Right atrium auricular region (tissue), 2 donors: ENCODE results near the gene SH3TC2. TPM values are rescaled to one million over a fixed set of nuclear protein-coding genes. Genes with fewer than 3 reads are reported as not detected.

Source experiments
- DNase-seq: peaks from one replicate; pipeline ENCODE4 v3.0.0-alpha.2; 2019; ENCODE audit warnings: low spot score
- H3K27ac ChIP-seq, 2 donors: fragments of 200-600 bp; sonication (generic); 1 replicate in 1 of 2; 2 replicates in 1 of 2; pipeline ENCODE4 v1.5.1; 2016 to 2019
- H3K27me3 ChIP-seq, 2 donors: fragments of 200-600 bp; sonication (generic); one replicate each; pipeline versions ENCODE4 v1.5.1 to v1.6.0; 2017 to 2019
- H3K36me3 ChIP-seq: fragments of 200-600 bp; sonication (generic); one replicate; pipeline ENCODE4 v1.5.1; 2016
- H3K4me1 ChIP-seq, 2 donors: fragments of 200-600 bp; sonication (generic); one replicate each; pipeline versions ENCODE4 v1.5.1 to v1.6.0; 2017 to 2019
- H3K4me3 ChIP-seq, 2 donors: fragments of 200-600 bp; sonication (generic); 1 replicate in 1 of 2; 2 replicates in 1 of 2; pipeline ENCODE4 v1.5.1; 2017 to 2019; ENCODE audit warnings: mild to moderate bottlenecking in 1 of 2, moderate library complexity in 1 of 2
- H3K9me3 ChIP-seq, 2 donors: fragments of 200-600 bp; sonication (generic); one replicate each; pipeline ENCODE4 v1.5.1; 2019
- total RNA-seq, 2 donors: library from RNA; depleted of rRNA; stranded (reverse); fragments of >200 nt; gene quantifications; one replicate each; pipeline ENCODE4 v1.1.0, GENCODE V29; 2016
- TF ChIP-seq, protein P1 (sequence below), 2 donors: fragments of 200-600 bp; sonication (generic); IDR thresholded peaks; one replicate each; pipeline ENCODE4 v1.5.1; 2019; ENCODE audit warnings: antibody characterized with exemption in 2 of 2

The SH3TC2 gene
- total RNA-seq, 2 donors from 2014 or later: 4.7 to 13.1 TPM

DNA sequence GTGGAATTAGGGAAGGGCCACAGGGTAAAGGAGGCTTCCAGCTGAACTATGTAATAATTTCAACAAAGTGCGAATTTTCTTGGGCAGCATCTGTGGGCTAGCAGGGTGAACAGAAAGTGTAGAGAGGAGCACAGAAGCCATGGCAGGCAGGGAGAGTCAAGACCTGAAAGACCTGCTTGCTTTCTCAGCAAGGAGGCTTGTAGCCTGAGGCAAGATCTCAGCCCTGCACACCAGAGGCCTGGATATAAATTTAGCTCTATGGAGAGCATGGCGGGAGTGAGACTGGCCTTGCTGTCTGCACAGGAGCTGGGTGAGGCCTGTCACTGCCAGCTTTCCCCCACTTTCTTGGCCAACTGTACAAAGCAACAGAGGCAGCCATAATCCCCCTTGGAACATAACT is 32.1 kb upstream of the SH3TC2 start:
- Histone ChIP-seq H3K36me3 (no peaks in the 10 kb centered on the region), H3K4me1 (no peaks in the 10 kb centered on the region), H3K4me3 (no peak overlapping the region), H3K27ac (no peak overlapping the region), H3K27me3 (no peaks in the 10 kb centered on the region), H3K9me3 (peaks cover 0 to 41% of the 10 kb centered on the region in 2 donors)
- TF ChIP-seq, protein P1, sequence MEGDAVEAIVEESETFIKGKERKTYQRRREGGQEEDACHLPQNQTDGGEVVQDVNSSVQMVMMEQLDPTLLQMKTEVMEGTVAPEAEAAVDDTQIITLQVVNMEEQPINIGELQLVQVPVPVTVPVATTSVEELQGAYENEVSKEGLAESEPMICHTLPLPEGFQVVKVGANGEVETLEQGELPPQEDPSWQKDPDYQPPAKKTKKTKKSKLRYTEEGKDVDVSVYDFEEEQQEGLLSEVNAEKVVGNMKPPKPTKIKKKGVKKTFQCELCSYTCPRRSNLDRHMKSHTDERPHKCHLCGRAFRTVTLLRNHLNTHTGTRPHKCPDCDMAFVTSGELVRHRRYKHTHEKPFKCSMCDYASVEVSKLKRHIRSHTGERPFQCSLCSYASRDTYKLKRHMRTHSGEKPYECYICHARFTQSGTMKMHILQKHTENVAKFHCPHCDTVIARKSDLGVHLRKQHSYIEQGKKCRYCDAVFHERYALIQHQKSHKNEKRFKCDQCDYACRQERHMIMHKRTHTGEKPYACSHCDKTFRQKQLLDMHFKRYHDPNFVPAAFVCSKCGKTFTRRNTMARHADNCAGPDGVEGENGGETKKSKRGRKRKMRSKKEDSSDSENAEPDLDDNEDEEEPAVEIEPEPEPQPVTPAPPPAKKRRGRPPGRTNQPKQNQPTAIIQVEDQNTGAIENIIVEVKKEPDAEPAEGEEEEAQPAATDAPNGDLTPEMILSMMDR (IDR thresholded peaks at IDR 0.05): no peak
- DNase-seq: no peak

DNA sequence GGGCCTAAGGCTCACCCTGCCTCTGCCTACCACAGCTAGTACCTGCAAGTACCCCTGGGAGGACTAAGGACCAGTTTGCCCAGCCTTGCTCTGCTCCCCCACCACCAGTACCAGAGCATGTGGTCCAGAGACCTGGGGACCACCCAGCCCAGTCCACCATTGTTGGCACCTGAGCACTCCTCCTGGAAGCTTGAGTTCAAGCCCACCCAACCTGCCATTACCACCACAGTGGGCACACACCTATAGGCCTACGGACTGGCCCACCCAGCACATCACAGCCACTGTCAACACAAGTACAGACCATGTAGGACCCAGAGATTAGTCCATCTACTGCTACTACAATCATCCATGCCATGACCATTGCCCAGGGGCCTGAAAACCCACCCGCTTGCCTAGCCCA is 30.8 kb upstream of the SH3TC2 start:
- no peak overlapping the region for H3K4me3 ChIP-seq
- DNase-seq: no peak
- H3K9me3 ChIP-seq: peaks cover 0 to 27% of the 10 kb centered on the region in 2 donors
- no peaks in the 10 kb centered on the region for H3K4me1 ChIP-seq
- no peak overlapping the region for H3K27ac ChIP-seq
- TF ChIP-seq, protein P1 (IDR thresholded peaks at IDR 0.05): no peak
- H3K27me3 ChIP-seq: no peaks in the 10 kb centered on the region
- no peaks in the 10 kb centered on the region for H3K36me3 ChIP-seq

DNA sequence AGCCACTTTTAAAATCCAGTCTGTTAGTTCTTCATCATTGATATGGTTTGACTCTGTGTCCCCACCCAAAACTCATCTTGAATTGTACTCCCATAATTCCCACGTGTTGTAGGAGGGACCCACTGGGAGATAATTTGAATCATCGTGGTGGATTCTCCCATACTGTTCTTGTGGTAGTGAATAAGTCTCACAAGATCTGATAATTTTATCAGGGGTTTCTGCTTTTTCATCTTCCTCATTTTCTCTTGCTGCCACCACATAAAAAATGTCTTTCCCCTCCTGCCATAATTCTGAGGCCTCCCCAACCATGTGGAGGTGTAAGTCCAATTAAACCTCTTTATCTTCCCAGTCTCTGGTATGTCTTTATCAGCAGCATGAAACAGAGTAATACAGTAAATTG is 26.9 kb upstream of the SH3TC2 start:
- Histone ChIP-seq H3K4me3 (no peak overlapping the region), H3K36me3 (no peaks in the 10 kb centered on the region), H3K27ac (no peak overlapping the region), H3K9me3 (no peaks in the 10 kb centered on the region), H3K27me3 (no peaks in the 10 kb centered on the region), H3K4me1 (no peaks in the 10 kb centered on the region)
- no peak for DNase-seq
- TF ChIP-seq, protein P1 (IDR thresholded peaks at IDR 0.05): no peak

DNA sequence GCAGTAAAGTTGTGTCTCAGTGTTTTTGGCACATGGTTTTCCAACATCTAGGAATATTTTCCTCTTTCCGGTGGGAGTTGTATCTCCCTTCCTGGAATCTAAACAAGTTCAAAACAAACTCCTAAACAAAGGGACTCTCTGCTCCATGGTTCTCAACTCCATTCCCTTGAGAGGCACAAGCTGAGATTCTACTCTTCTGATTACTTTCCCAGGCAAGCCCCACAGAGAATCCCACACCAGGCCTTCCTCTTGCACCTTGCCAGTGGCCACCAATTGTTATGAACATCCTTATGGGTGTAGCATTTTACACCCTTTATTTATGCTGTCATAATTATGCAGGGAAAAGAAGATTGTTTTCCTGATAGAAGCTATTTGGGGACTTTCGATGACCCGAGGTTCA is 25.8 kb upstream of the SH3TC2 start:
- H3K27ac ChIP-seq: no peak overlapping the region
- no peak for DNase-seq
- TF ChIP-seq, protein P1 (IDR thresholded peaks at IDR 0.05): no peak

DNA sequence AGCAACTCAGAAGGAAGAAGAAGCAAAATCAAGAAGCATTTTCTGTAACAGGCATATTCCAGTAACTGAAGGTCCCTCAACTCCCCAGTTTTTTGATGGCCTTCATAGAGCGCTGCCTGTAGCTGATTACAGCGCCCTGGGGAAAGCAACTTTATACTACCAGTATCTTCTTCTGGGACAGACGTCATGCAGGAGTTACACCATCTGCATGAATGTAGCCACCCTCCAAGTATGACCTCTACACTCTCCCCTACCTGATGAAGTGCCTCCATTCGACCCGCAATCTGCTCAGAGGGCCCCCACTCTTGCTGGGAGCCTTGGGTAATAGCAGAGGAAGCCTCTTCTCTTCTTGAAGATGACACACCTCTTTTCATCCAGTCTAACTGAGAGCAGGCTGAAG is 21.0 kb upstream of the SH3TC2 start:
- Histone ChIP-seq H3K36me3 (no peaks in the 10 kb centered on the region), H3K4me3 (no peak overlapping the region), H3K9me3 (peaks cover 0 to 13% of the 10 kb centered on the region in 2 donors), H3K27me3 (no peaks in the 10 kb centered on the region), H3K27ac (no peak overlapping the region), H3K4me1 (no peaks in the 10 kb centered on the region)
- TF ChIP-seq, protein P1 (IDR thresholded peaks at IDR 0.05): no peak
- no peak for DNase-seq

More for the DNA sequence above, 25.8 kb upstream of the SH3TC2 start:
- Histone ChIP-seq H3K4me3 (no peak overlapping the region), H3K4me1 (no peaks in the 10 kb centered on the region), H3K9me3 (no peaks in the 10 kb centered on the region), H3K27me3 (no peaks in the 10 kb centered on the region), H3K36me3 (no peaks in the 10 kb centered on the region)

DNA sequence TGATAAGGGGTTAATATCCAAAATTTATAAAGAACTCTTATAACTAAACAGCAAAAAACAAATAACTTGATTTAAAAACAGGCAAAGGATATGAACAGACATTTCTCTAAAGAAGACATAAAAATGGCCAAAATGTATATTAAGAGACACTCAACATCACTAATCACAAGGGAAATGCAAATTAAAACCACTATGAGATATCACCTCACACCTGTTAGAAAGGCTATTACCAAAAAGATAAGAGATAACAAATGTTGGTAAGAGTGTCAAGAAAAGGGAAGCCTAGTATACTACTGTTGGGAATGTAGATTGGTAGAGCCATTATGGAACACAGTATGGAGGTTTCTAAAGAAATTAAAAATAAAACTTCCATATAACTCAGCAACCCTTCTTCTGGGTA is 19.4 kb upstream of the SH3TC2 start:
- DNase-seq: no peak

More for the DNA sequence above, 19.4 kb upstream of the SH3TC2 start:
- H3K27me3 ChIP-seq: no peaks in the 10 kb centered on the region
- H3K4me3 ChIP-seq: no peak overlapping the region
- H3K36me3 ChIP-seq: no peaks in the 10 kb centered on the region
- H3K9me3 ChIP-seq: peaks cover 0 to 13% of the 10 kb centered on the region in 2 donors
- H3K4me1 ChIP-seq: no peaks in the 10 kb centered on the region
- TF ChIP-seq, protein P1 (IDR thresholded peaks at IDR 0.05): no peak
- no peak overlapping the region for H3K27ac ChIP-seq
